IMR-90 (cell line): ENCODE measurements around the gene GFAP.
A peak's percentile ranks its signal among the peaks of the same experiment; 100 is the strongest.

ENCODE experiments used
- CTCF ChIP-seq: conservative IDR thresholded peaks from 2 replicates; pipeline ENCODE4 v1.5.1; 2012; ENCODE audit warnings: mild to moderate bottlenecking, low read depth, low read length, improper control_type of control experiment
- FOS ChIP-seq: fragments of 150-350 bp; IDR thresholded peaks from 2 replicates; pipeline ENCODE4 v1.6.1; 2016; ENCODE audit warnings: low read depth, low read length

GRCh38 chr17:44899074-44899782 is 16.1 kb downstream of the GFAP start, which contains the start of gene EFTUD2:
- no peak for TF ChIP-seq CTCF
- peak; percentile 41; the same call in 1 of the 2 replicates for TF ChIP-seq FOS
